ENCODE measurements around the gene ENTPD2. TPM values are rescaled to one million over a fixed set of nuclear protein-coding genes. Genes with fewer than 3 reads are reported as not detected.
A peak's percentile ranks its signal among the peaks of the same experiment; 100 is the strongest.

The ENTPD2 gene
- total RNA-seq, 1 donor from 2014 or later, result 5.2 TPM

DNA sequence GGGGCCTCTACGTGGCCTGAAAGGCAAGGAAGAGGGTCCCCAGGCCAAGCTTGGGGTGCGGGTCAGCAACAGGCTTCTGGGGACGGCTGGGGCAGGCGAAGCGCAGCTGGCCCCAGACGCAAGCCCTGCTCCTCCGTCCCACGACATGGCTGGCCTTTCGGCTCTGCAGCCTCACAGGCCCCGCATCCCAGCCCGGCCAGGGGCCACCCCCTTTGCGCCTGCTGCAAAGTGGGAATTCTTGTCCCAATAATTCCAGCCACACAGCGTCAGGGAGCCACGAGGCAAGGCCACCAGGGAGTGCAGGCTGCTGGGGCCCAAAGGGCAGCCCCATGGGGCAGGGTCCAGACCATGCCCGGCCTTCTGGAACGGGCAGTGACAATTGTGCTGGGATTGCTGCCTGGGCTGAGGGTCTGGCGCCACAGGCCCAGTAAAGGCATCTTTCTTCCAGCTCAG is 1.1 kb upstream of the ENTPD2 start:
- peak overlapping the region in 1 of 3 donors; percentile 50 for H3K9ac ChIP-seq (ENCODE audit: low read depth in 1 of 3, low read length in 3 of 3)
- H3K36me3 ChIP-seq (ENCODE audit: control insufficient read depth in 3 of 3, insufficient read depth in 3 of 3, low read length in 3 of 3), result no peaks in the 10 kb centered on the region
- peak overlapping the region; percentile 56 for H3K27ac ChIP-seq (ENCODE audit: low read depth, low read length)
- H3K9me3 ChIP-seq (ENCODE audit: control insufficient read depth in 3 of 3, low read length in 3 of 3), result no peaks in the 10 kb centered on the region
- H3K4me1 ChIP-seq (ENCODE audit: control insufficient read depth in 3 of 3, insufficient read depth in 3 of 3, low read length in 3 of 3), result peaks cover 20 to 29% (median 22%) of the 10 kb centered on the region in 3 donors
- H3K4me3 ChIP-seq (ENCODE audit: low read length in 3 of 3), result no peak overlapping the region
- peaks cover 45 to 57% (median 56%) of the 10 kb centered on the region in 3 donors for H3K27me3 ChIP-seq (ENCODE audit: control insufficient read depth in 3 of 3, insufficient read depth in 3 of 3, low read length in 3 of 3)

DNA sequence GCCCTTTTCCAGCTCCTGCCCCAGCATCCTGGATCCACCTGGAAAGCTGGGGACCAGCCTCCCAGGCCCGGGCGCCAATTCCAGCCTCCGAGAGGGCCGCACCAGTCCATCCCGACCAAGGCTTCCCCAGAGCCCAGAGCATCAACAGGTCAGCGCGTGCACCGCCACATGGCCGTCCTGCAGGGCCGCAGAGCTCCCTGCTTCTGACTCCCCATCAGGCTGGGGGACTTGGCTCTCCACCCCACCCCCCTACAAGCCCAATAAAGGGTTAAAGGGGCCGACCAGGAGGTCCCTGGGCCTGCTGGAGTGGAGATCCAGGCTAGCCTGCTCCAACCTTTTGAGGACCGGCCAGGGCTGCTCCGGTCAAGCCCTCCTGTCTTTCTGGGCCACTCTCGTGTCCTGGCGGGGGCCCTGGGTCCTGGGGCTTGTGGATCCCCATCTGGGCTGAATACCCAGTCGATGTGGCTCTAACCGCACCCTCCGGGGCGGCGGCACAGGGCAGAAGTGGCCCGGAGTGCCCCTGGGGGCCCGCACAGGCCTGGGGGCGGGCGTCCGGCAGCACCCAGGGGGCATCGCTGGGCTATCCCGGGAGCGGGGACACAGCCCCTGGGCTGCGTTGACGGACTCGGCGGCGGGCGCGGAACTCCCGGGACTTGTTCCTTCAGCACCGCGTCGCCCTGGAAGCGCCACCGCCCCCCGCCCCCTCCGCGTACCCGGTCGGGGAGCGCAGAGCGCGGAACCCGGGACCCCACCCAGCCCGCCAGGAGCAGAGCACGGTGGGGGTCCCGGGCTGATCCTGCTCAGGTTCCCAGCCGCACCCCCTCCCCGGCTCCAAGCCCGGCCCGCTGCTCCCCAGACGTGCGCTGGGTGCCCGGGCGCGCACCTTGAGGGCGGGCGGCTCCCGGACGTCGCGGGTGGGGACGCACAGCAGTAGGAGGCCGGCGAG is 590 bp downstream of the ENTPD2 start:
- peaks cover 53 to 71% (median 68%) of the 10 kb centered on the region in 3 donors for H3K27me3 ChIP-seq (ENCODE audit: control insufficient read depth in 3 of 3, insufficient read depth in 3 of 3, low read length in 3 of 3)
- no peak overlapping the region for H3K4me3 ChIP-seq (ENCODE audit: low read length in 3 of 3)
- no peaks in the 10 kb centered on the region for H3K36me3 ChIP-seq (ENCODE audit: control insufficient read depth in 3 of 3, insufficient read depth in 3 of 3, low read length in 3 of 3)
- H3K9me3 ChIP-seq (ENCODE audit: control insufficient read depth in 3 of 3, low read length in 3 of 3), result no peaks in the 10 kb centered on the region
- peak overlapping the region in 1 of 3 donors; percentile 33 for H3K9ac ChIP-seq (ENCODE audit: low read depth in 1 of 3, low read length in 3 of 3)
- no peak overlapping the region for H3K27ac ChIP-seq (ENCODE audit: low read depth, low read length)
- H3K4me1 ChIP-seq (ENCODE audit: control insufficient read depth in 3 of 3, insufficient read depth in 3 of 3, low read length in 3 of 3), result peaks cover 22 to 35% (median 25%) of the 10 kb centered on the region in 3 donors

DNA sequence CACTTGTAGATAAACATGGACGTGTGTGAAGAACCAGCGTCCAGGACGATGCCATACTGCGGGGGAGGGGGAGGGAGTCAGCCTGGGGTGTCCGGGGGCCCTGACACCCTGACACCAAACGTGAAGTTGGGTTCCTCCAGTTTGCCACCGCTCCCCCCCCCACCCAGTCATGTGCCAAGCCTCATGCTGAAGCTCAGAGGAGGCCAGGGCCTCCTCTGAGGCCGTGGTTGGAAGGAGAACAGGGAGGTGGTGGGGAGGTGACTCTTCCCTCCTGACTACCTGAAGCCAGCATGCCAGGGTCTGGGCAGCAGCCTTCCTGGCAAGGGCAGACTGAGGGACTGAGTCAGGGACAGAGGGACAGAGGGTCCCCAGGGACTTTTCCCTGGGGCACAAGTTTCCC is 1.6 kb downstream of the ENTPD2 start:
- H3K9ac ChIP-seq (ENCODE audit: low read depth in 1 of 3, low read length in 3 of 3), result no peak overlapping the region
- no peak overlapping the region for H3K27ac ChIP-seq (ENCODE audit: low read depth, low read length)
- no peaks in the 10 kb centered on the region for H3K9me3 ChIP-seq (ENCODE audit: control insufficient read depth in 3 of 3, low read length in 3 of 3)
- H3K27me3 ChIP-seq (ENCODE audit: control insufficient read depth in 3 of 3, insufficient read depth in 3 of 3, low read length in 3 of 3), result peaks cover 62 to 81% (median 78%) of the 10 kb centered on the region in 3 donors
- H3K36me3 ChIP-seq (ENCODE audit: control insufficient read depth in 3 of 3, insufficient read depth in 3 of 3, low read length in 3 of 3), result no peaks in the 10 kb centered on the region
- no peak overlapping the region for H3K4me3 ChIP-seq (ENCODE audit: low read length in 3 of 3)
- H3K4me1 ChIP-seq (ENCODE audit: control insufficient read depth in 3 of 3, insufficient read depth in 3 of 3, low read length in 3 of 3), result peaks cover 22 to 35% (median 27%) of the 10 kb centered on the region in 3 donors

GRCh38 chr9:137051145-137051724 is 2.6 kb downstream of the ENTPD2 start:
- Histone ChIP-seq H3K9ac (ENCODE audit: low read depth in 1 of 3, low read length in 3 of 3) (no peak overlapping the region), H3K9me3 (ENCODE audit: control insufficient read depth in 3 of 3, low read length in 3 of 3) (no peaks in the 10 kb centered on the region), H3K4me1 (ENCODE audit: control insufficient read depth in 3 of 3, insufficient read depth in 3 of 3, low read length in 3 of 3) (peaks cover 25 to 35% (median 29%) of the 10 kb centered on the region in 3 donors), H3K27ac (ENCODE audit: low read depth, low read length) (no peak overlapping the region), H3K4me3 (ENCODE audit: low read length in 3 of 3) (no peak overlapping the region), H3K27me3 (ENCODE audit: control insufficient read depth in 3 of 3, insufficient read depth in 3 of 3, low read length in 3 of 3) (peaks cover 72 to 85% (median 75%) of the 10 kb centered on the region in 3 donors), H3K36me3 (ENCODE audit: control insufficient read depth in 3 of 3, insufficient read depth in 3 of 3, low read length in 3 of 3) (no peaks in the 10 kb centered on the region)

DNA sequence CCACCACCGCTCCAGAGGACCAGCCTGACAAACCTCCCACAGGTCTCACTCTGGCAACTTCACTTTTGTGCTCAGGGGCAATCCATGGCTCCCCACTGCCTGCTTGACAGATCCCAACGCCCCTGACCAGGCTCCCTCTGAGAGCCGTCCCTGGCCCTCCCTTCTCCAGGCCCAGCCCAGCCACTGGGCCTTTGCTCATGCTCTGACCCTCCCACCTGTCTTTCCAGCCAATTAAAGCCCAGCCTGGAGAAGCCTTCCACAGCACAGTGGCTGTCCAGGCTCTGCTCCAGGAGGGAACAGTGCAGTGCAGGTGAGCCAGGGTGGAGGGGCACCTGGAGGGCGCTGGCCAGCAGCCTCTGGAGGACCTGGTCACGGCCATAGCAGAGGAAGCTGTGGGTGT is 3.3 kb downstream of the ENTPD2 start:
- Histone ChIP-seq H3K9me3 (ENCODE audit: control insufficient read depth in 3 of 3, low read length in 3 of 3) (no peaks in the 10 kb centered on the region), H3K27ac (ENCODE audit: low read depth, low read length) (no peak overlapping the region), H3K4me3 (ENCODE audit: low read length in 3 of 3) (no peak overlapping the region), H3K27me3 (ENCODE audit: control insufficient read depth in 3 of 3, insufficient read depth in 3 of 3, low read length in 3 of 3) (peaks cover 68 to 79% (median 71%) of the 10 kb centered on the region in 3 donors), H3K36me3 (ENCODE audit: control insufficient read depth in 3 of 3, insufficient read depth in 3 of 3, low read length in 3 of 3) (no peaks in the 10 kb centered on the region), H3K4me1 (ENCODE audit: control insufficient read depth in 3 of 3, insufficient read depth in 3 of 3, low read length in 3 of 3) (peaks cover 23 to 36% (median 30%) of the 10 kb centered on the region in 3 donors), H3K9ac (ENCODE audit: low read depth in 1 of 3, low read length in 3 of 3) (no peak overlapping the region)

DNA sequence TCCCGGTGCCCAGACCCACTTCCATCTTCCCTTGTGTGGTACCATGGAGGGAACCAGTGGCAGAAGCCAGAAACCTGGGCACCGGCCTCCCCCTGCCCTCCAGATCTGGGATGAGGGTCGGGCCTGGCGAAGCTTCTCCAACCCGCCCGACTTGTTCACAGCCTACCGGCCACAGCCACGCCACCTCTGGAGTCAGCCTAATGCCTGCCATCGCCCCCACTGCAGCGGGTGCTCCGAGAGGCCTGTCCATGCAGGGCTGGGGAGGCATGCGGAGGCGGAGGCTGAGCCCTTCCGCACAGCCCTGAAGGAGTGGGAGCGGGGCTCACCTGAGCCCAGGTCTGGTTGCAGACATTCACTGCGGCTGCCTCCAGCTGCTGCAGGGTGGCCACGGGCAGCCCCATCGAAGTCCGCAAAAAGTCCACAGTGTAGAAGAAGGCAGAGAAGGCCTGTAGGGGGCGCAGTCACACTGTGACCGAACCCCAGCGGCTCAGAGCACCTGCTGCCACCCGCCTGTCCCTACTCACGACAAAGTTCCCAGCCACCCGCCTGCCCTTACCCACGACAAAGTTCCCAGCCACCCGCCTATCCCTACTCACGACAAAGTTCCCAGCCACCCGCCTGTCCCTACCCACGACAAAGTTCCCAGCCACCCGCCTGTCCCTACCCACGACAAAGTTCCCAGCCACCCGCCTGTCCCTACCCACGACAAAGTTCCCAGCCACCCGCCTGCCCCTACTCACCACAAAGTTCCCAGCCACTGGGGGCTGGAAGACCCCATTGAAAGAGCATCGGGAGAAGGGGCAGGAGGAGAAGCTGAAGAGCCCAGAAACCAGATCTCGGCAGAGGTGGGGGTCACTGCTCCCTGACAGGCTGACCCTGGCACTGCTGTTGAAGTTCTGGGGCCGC is 4.1 kb downstream of the ENTPD2 start:
- no peak overlapping the region for H3K27ac ChIP-seq (ENCODE audit: low read depth, low read length)
- no peaks in the 10 kb centered on the region for H3K9me3 ChIP-seq (ENCODE audit: control insufficient read depth in 3 of 3, low read length in 3 of 3)
- peaks cover 20 to 36% (median 30%) of the 10 kb centered on the region in 3 donors for H3K4me1 ChIP-seq (ENCODE audit: control insufficient read depth in 3 of 3, insufficient read depth in 3 of 3, low read length in 3 of 3)
- no peak overlapping the region for H3K9ac ChIP-seq (ENCODE audit: low read depth in 1 of 3, low read length in 3 of 3)
- no peaks in the 10 kb centered on the region for H3K36me3 ChIP-seq (ENCODE audit: control insufficient read depth in 3 of 3, insufficient read depth in 3 of 3, low read length in 3 of 3)
- H3K4me3 ChIP-seq (ENCODE audit: low read length in 3 of 3), result no peak overlapping the region
- H3K27me3 ChIP-seq (ENCODE audit: control insufficient read depth in 3 of 3, insufficient read depth in 3 of 3, low read length in 3 of 3), result peaks cover 63 to 73% (median 69%) of the 10 kb centered on the region in 3 donors

GRCh38 chr9:137048655-137049543 is 5.0 kb downstream of the ENTPD2 start:
- Histone ChIP-seq H3K9ac (ENCODE audit: low read depth in 1 of 3, low read length in 3 of 3) (no peak overlapping the region), H3K4me1 (ENCODE audit: control insufficient read depth in 3 of 3, insufficient read depth in 3 of 3, low read length in 3 of 3) (peaks cover 25 to 39% (median 36%) of the 10 kb centered on the region in 3 donors), H3K4me3 (ENCODE audit: low read length in 3 of 3) (no peak overlapping the region), H3K27me3 (ENCODE audit: control insufficient read depth in 3 of 3, insufficient read depth in 3 of 3, low read length in 3 of 3) (peaks cover 58 to 76% (median 72%) of the 10 kb centered on the region in 3 donors), H3K9me3 (ENCODE audit: control insufficient read depth in 3 of 3, low read length in 3 of 3) (no peaks in the 10 kb centered on the region), H3K36me3 (ENCODE audit: control insufficient read depth in 3 of 3, insufficient read depth in 3 of 3, low read length in 3 of 3) (no peaks in the 10 kb centered on the region), H3K27ac (ENCODE audit: low read depth, low read length) (no peak overlapping the region)

DNA sequence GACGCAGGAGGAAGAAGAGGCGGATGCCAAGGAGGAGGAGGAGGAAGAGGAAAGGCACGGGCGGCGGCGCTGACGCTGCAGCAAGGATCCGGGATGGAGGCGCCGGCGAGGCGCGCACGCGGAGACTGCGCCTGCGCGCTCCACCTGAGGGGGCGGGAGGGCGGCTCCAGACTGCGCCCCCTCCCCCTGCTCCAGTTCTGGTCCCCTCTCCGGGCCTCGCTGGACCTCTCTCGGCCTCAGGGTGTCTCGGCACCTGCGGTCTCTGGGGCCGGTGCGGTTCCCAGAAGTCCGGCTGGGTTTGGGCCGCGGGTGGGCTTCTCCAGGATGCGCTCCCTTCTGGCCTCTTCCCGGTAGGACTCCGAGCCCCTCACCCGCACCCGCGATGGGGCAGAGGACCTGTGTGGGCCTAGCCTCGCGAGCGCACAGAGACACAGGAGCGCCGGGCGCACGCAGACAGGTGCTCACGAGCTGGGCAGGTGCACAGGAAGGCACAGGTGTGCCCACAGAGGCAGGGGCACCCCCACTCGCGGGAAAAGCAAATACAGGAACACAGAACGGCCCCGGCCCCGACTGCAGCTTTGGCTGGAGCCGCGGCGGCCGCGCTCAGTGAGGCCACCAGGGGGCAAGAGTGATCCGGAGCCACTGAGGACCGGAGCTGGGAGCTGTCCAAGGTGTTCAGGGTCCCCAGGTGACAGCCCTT is 7.6 kb downstream of the ENTPD2 start, which contains the start of gene NPDC1:
Gene NPDC1 (minus strand): TSS at position 90 of the 700 bp plus-strand sequence. CDS start 188 bp downstream, outside the sequence.
- H3K4me1 ChIP-seq (ENCODE audit: control insufficient read depth in 3 of 3, insufficient read depth in 3 of 3, low read length in 3 of 3), result peaks cover 27 to 39% (median 31%) of the 10 kb centered on the region in 3 donors
- H3K27me3 ChIP-seq (ENCODE audit: control insufficient read depth in 3 of 3, insufficient read depth in 3 of 3, low read length in 3 of 3), result peaks cover 37 to 62% (median 60%) of the 10 kb centered on the region in 3 donors
- peak within 1 kb of the TSS; percentile 38 to 77 (median 61) for H3K9ac ChIP-seq (ENCODE audit: low read depth in 1 of 3, low read length in 3 of 3)
- H3K27ac ChIP-seq (ENCODE audit: low read depth, low read length), result peak within 1 kb of the TSS; percentile 40
- no peaks in the 10 kb centered on the region for H3K9me3 ChIP-seq (ENCODE audit: control insufficient read depth in 3 of 3, low read length in 3 of 3)
- H3K4me3 ChIP-seq (ENCODE audit: low read length in 3 of 3), result peak within 1 kb of the TSS; percentile 65 to 74 (median 69)
- H3K36me3 ChIP-seq (ENCODE audit: control insufficient read depth in 3 of 3, insufficient read depth in 3 of 3, low read length in 3 of 3), result no peaks in the 10 kb centered on the region

Measured in skeletal muscle tissue (tissue), 4 donors.